GM21576 (cell line): ENCODE measurements around the gene PPP1R1C.

Source experiments
- ATAC-seq: cut with Tn5 transposase; IDR thresholded peaks from one replicate; pipeline ENCODE4 v1.9.1; 2021; ENCODE audit warnings: mild to moderate bottlenecking, moderate library complexity; ENCODE audit not compliant: unreplicated experiment

Gene PPP1R1C

GRCh38 chr2:182098648-182099047 is 113.0 kb downstream of the PPP1R1C start:
- ATAC-seq, result no peak

GRCh38 chr2:182101263-182101662 is 115.6 kb downstream of the PPP1R1C start:
- peak; percentile 63 for ATAC-seq

- ATAC-seq, result no peak
Observed at GRCh38 chr2:182103526-182103925, 117.9 kb downstream of the PPP1R1C start.

- no peak for ATAC-seq
Observed at GRCh38 chr2:182110347-182110746, 124.7 kb downstream of the PPP1R1C start.

GRCh38 chr2:182113334-182113733 is 127.7 kb downstream of the PPP1R1C start:
- no peak for ATAC-seq

- ATAC-seq, result no peak
Observed at GRCh38 chr2:182115258-182115657, 129.6 kb downstream of the PPP1R1C start.

GRCh38 chr2:182116774-182117173 is 131.1 kb downstream of the PPP1R1C start:
- ATAC-seq, result no peak

- ATAC-seq, result no peak
Observed at GRCh38 chr2:182117196-182117595, 131.5 kb downstream of the PPP1R1C start.

GRCh38 chr2:182128821-182129707 is 143.4 kb downstream of the PPP1R1C start:
- ATAC-seq, result no peak

GRCh38 chr2:182132605-182133004 is 147.0 kb downstream of the PPP1R1C start:
- ATAC-seq, result no peak

GRCh38 chr2:182133195-182133891 is 147.7 kb downstream of the PPP1R1C start:
- ATAC-seq, result no peak

GRCh38 chr2:182134201-182134600 is 148.5 kb downstream of the PPP1R1C start:
- ATAC-seq, result no peak

GRCh38 chr2:182142062-182142461 is 156.4 kb downstream of the PPP1R1C start:
- ATAC-seq, result no peak

- no peak for ATAC-seq
Observed at GRCh38 chr2:182144041-182144775, 158.6 kb downstream of the PPP1R1C start.

- ATAC-seq, result no peak
Observed at GRCh38 chr2:182144776-182145165, 159.1 kb downstream of the PPP1R1C start.

- ATAC-seq, result no peak
Observed at GRCh38 chr2:182148344-182148743, 162.7 kb downstream of the PPP1R1C start.

- ATAC-seq, result no peak
Observed at GRCh38 chr2:182163878-182164277, 178.2 kb downstream of the PPP1R1C start.

GRCh38 chr2:182164686-182165085 is 179.0 kb downstream of the PPP1R1C start:
- no peak for ATAC-seq

- no peak for ATAC-seq
Observed at GRCh38 chr2:182165202-182165601, 179.5 kb downstream of the PPP1R1C start.

- ATAC-seq, result no peak
Observed at GRCh38 chr2:182166406-182166805, 180.8 kb downstream of the PPP1R1C start.

- no peak for ATAC-seq
Observed at GRCh38 chr2:182166841-182167240, 181.2 kb downstream of the PPP1R1C start.
